DOHH2 (cell line): ENCODE results near the gene GSTA2.

ENCODE experiments used
- H3F3A ChIP-seq: fragments of 200-600 bp; sonication (generic), shearing (Covaris generic); 2 replicates; pipeline ENCODE4 v1.6.0; 2016; ENCODE audit warnings: antibody characterized with exemption, mild to moderate bottlenecking; ENCODE audit not compliant: control insufficient read depth, insufficient read depth
- H3K27ac ChIP-seq: fragments of 200-600 bp; sonication (generic); 2 replicates; pipeline ENCODE4 v1.5.1; 2014; ENCODE audit warnings: low read depth, mild to moderate bottlenecking, low read length, moderate library complexity
- H3K27me3 ChIP-seq: fragments of 200-600 bp; sonication (generic); 2 replicates; pipeline ENCODE4 v1.6.1; 2014; ENCODE audit warnings: mild to moderate bottlenecking, low read length, mixed read lengths; ENCODE audit not compliant: control insufficient read depth
- H3K36me3 ChIP-seq: fragments of 200-600 bp; sonication (generic); 2 replicates; pipeline ENCODE4 v1.6.1; 2014; ENCODE audit warnings: mild to moderate bottlenecking, low read length, moderate library complexity, mixed read lengths; ENCODE audit not compliant: control insufficient read depth
- H3K4me1 ChIP-seq: fragments of 200-600 bp; sonication (generic); 2 replicates; pipeline ENCODE4 v1.6.1; 2014; ENCODE audit warnings: mild to moderate bottlenecking, low read length, mixed read lengths; ENCODE audit not compliant: control insufficient read depth
- H3K4me2 ChIP-seq: fragments of 200-600 bp; sonication (generic); 2 replicates; pipeline ENCODE4 v1.6.0; 2014; ENCODE audit warnings: mild to moderate bottlenecking, low read length, moderate library complexity
- H3K4me3 ChIP-seq: fragments of 200-600 bp; sonication (generic); 2 replicates; pipeline ENCODE4 v1.5.1; 2014; ENCODE audit warnings: mild to moderate bottlenecking, low read length, mixed read lengths
- H3K79me2 ChIP-seq: fragments of 200-600 bp; sonication (generic); 2 replicates; pipeline ENCODE4 v1.6.1; 2014; ENCODE audit warnings: mild to moderate bottlenecking, low read length, mixed read lengths; ENCODE audit not compliant: control insufficient read depth
- H3K9me2 ChIP-seq: fragments of 200-600 bp; sonication (generic); replicated peaks from 2 replicates; pipeline ENCODE4 v1.6.1; 2014; ENCODE audit warnings: mild to moderate bottlenecking, low read length, mixed read lengths; ENCODE audit not compliant: control insufficient read depth
- H3K9me3 ChIP-seq: fragments of 200-600 bp; sonication (generic); 2 replicates; pipeline ENCODE4 v1.6.1; 2014; ENCODE audit warnings: antibody characterized with exemption, low read length, mixed read lengths; ENCODE audit not compliant: control insufficient read depth, insufficient read depth
- H4K20me1 ChIP-seq: fragments of 200-600 bp; sonication (generic); 2 replicates; pipeline ENCODE4 v1.6.0; 2014; ENCODE audit warnings: low read depth, mild to moderate bottlenecking, antibody characterized with exemption, low read length, moderate library complexity; ENCODE audit not compliant: control insufficient read depth, insufficient read depth
- CTCF ChIP-seq: fragments of 200-600 bp; sonication (generic); IDR thresholded peaks from one replicate; pipeline ENCODE4 v1.5.1; 2014; ENCODE audit warnings: antibody characterized with exemption, mild to moderate bottlenecking, low read depth, low read length; ENCODE audit not compliant: poor library complexity, severe bottlenecking
- EZH2phosphoT487 ChIP-seq: fragments of 200-600 bp; sonication (generic); IDR thresholded peaks from 2 replicates; pipeline ENCODE4 v1.6.1; 2017; ENCODE audit warnings: borderline replicate concordance, mild to moderate bottlenecking, antibody characterized with exemption, low read length, moderate library complexity, mixed read lengths

Gene GSTA2

GRCh38 chr6:52739134-52739533 is 24.1 kb downstream of the GSTA2 start:
- Histone ChIP-seq H3K79me2 (no peaks in the 10 kb centered on the region), H3K36me3 (no peaks in the 10 kb centered on the region), H3K4me2 (no peak overlapping the region), H4K20me1 (no peaks in the 10 kb centered on the region), H3K9me2 (no peaks in the 10 kb centered on the region), H3K4me1 (no peaks in the 10 kb centered on the region), H3K27me3 (0 out of 2 replicates have a peak, but pooled peaks cover 5% of the 10 kb centered on the region), H3K27ac (no peak overlapping the region), H3F3A (no peaks in the 10 kb centered on the region), H3K9me3 (no peaks in the 10 kb centered on the region), H3K4me3 (no peak overlapping the region)
- TF ChIP-seq CTCF (no peak), EZH2phosphoT487 (no peak)

GRCh38 chr6:52736145-52736544 is 27.1 kb downstream of the GSTA2 start:
- H3K9me3 ChIP-seq: no peaks in the 10 kb centered on the region
- no peaks in the 10 kb centered on the region for H3K9me2 ChIP-seq
- no peaks in the 10 kb centered on the region for H3F3A ChIP-seq
- no peaks in the 10 kb centered on the region for H3K4me1 ChIP-seq
- no peaks in the 10 kb centered on the region for H4K20me1 ChIP-seq
- TF ChIP-seq CTCF (no peak), EZH2phosphoT487 (no peak)
- H3K79me2 ChIP-seq: no peaks in the 10 kb centered on the region
- H3K4me3 ChIP-seq: no peak overlapping the region
- H3K36me3 ChIP-seq: no peaks in the 10 kb centered on the region
- H3K27ac ChIP-seq: no peak overlapping the region
- H3K4me2 ChIP-seq: no peak overlapping the region
- H3K27me3 ChIP-seq: no peaks in the 10 kb centered on the region

GRCh38 chr6:52735071-52735470 is 28.2 kb downstream of the GSTA2 start:
- no peaks in the 10 kb centered on the region for H3K4me1 ChIP-seq
- H3K27ac ChIP-seq: no peak overlapping the region
- no peaks in the 10 kb centered on the region for H3K79me2 ChIP-seq
- TF ChIP-seq CTCF (no peak), EZH2phosphoT487 (no peak)
- H3K9me2 ChIP-seq: no peaks in the 10 kb centered on the region
- no peaks in the 10 kb centered on the region for H3K36me3 ChIP-seq
- no peak overlapping the region for H3K4me2 ChIP-seq
- H3F3A ChIP-seq: no peaks in the 10 kb centered on the region
- H4K20me1 ChIP-seq: no peaks in the 10 kb centered on the region
- H3K27me3 ChIP-seq: no peaks in the 10 kb centered on the region
- H3K9me3 ChIP-seq: no peaks in the 10 kb centered on the region
- no peak overlapping the region for H3K4me3 ChIP-seq

DNA sequence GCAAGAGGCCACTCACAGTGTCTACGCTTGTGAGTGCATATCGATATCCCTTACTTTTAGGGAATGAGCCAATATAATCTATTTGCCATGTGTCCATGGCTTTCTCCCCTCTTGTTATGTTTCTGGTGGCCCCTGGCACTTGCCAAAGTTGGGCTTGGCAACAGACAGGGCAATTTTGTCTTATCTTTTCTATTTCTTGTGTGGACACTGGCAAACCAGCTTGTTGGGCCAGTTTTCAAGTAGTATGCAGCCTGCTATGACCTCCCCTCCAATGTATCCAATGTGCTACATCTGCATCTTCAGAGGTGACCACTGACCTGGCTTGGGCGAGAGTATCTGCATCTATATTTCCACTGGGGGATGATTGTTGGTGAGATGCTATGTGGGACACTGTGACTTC is 29.2 kb downstream of the GSTA2 start:
- H3K27ac ChIP-seq: no peak overlapping the region
- H3K27me3 ChIP-seq: no peaks in the 10 kb centered on the region
- no peaks in the 10 kb centered on the region for H3K9me3 ChIP-seq
- TF ChIP-seq CTCF: no peak
- no peak for TF ChIP-seq EZH2phosphoT487
- no peaks in the 10 kb centered on the region for H3K36me3 ChIP-seq
- no peak overlapping the region for H3K4me3 ChIP-seq
- H4K20me1 ChIP-seq: no peaks in the 10 kb centered on the region
- no peaks in the 10 kb centered on the region for H3F3A ChIP-seq
- H3K4me2 ChIP-seq: no peak overlapping the region
- no peaks in the 10 kb centered on the region for H3K79me2 ChIP-seq
- H3K9me2 ChIP-seq: no peaks in the 10 kb centered on the region
- no peaks in the 10 kb centered on the region for H3K4me1 ChIP-seq
